ENCODE results near the gene ALDH1A3. TPM values are rescaled to one million over a fixed set of nuclear protein-coding genes. Genes with fewer than 3 reads are reported as not detected.

Gene ALDH1A3
- total and polyA plus RNA-seq, 7 experiments from 2014 or later: not detected

GRCh38 chr15:100937171-100937570 is 57.5 kb downstream of the ALDH1A3 start:
- H3K27ac ChIP-seq (ENCODE audit: low read depth, low read length): no peak overlapping the region
- H3K27ac Mint-ChIP-seq: no peak overlapping the region
- H3K36me3 Mint-ChIP-seq: no peaks in the 10 kb centered on the region
- CTCF ChIA-PET: no interaction called here
- ATAC-seq (no peak), DNase-seq (no peak)
- peaks cover 0 to 2% (median 0%) of the 10 kb centered on the region in 11 donors for H3K9me3 Mint-ChIP-seq
- no peaks in the 10 kb centered on the region for H3K27me3 ChIP-seq (ENCODE audit: control insufficient read depth in 2 of 2, insufficient read depth in 2 of 2, low read length in 2 of 2)
- intact Hi-C loops (cut with micrococcal nuclease): no loop called here
- H3K9me3 ChIP-seq (ENCODE audit: control insufficient read depth in 2 of 3, low read length in 3 of 3): no peaks in the 10 kb centered on the region
- peaks cover 0 to 5% (median 3%) of the 10 kb centered on the region in 5 donors for H3K27me3 Mint-ChIP-seq
- H3K4me3 Mint-ChIP-seq: no peak overlapping the region
- POLR2A ChIA-PET: interaction anchor here (0.6 kb wide), 1 partner anchor 43 kb away, joined by 3 read pairs; no protein-coding TSS in a partner anchor
- H3K4me1 ChIP-seq (ENCODE audit: control insufficient read depth in 2 of 2, insufficient read depth in 2 of 2, low read length in 2 of 2): no peaks in the 10 kb centered on the region
- H3K4me1 Mint-ChIP-seq: peaks cover 0 to 1% (median 0%) of the 10 kb centered on the region in 7 donors
- H3K36me3 ChIP-seq (ENCODE audit: control insufficient read depth in 2 of 3, insufficient read depth in 3 of 3, low read length in 3 of 3): no peaks in the 10 kb centered on the region
- H3K4me3 ChIP-seq (ENCODE audit: low read length): no peak overlapping the region

DNA sequence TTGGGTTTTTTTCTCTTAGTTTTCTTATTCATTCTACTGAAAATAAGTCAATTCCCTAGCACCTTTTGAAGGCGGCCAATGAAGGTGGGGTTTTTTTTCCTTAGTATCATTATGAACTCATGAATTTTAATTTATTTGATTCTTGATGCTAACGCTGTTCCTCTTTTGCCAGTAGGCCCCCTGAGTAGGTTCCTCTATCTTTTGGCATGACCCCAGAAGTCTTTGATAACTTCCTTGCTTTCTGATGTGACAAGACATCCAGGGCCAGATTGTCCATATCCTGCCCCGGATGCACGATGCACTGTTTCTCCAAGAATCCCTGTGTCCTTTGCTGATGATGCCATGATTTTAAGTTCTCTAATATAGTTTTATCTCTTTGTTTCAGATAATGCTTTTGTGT is 60.2 kb downstream of the ALDH1A3 start:
- no peak for DNase-seq
- no peak overlapping the region for H3K4me3 ChIP-seq (ENCODE audit: low read length)
- no peak for ATAC-seq
- H3K27me3 Mint-ChIP-seq: peaks cover 0 to 3% (median 0%) of the 10 kb centered on the region in 5 donors
- H3K36me3 Mint-ChIP-seq: no peaks in the 10 kb centered on the region
- H3K27ac Mint-ChIP-seq: no peak overlapping the region
- ChIA-PET CTCF (no interaction called here), POLR2A (no interaction called here)
- H3K36me3 ChIP-seq (ENCODE audit: control insufficient read depth in 2 of 3, insufficient read depth in 3 of 3, low read length in 3 of 3): no peaks in the 10 kb centered on the region
- peaks cover 0 to 1% (median 0%) of the 10 kb centered on the region in 7 donors for H3K4me1 Mint-ChIP-seq
- H3K27me3 ChIP-seq (ENCODE audit: control insufficient read depth in 2 of 2, insufficient read depth in 2 of 2, low read length in 2 of 2): no peaks in the 10 kb centered on the region
- no peak overlapping the region for H3K4me3 Mint-ChIP-seq
- no peaks in the 10 kb centered on the region for H3K9me3 ChIP-seq (ENCODE audit: control insufficient read depth in 2 of 3, low read length in 3 of 3)
- H3K27ac ChIP-seq (ENCODE audit: low read depth, low read length): no peak overlapping the region
- intact Hi-C loops (cut with micrococcal nuclease): no loop called here
- no peaks in the 10 kb centered on the region for H3K9me3 Mint-ChIP-seq
- H3K4me1 ChIP-seq (ENCODE audit: control insufficient read depth in 2 of 2, insufficient read depth in 2 of 2, low read length in 2 of 2): no peaks in the 10 kb centered on the region

- H3K4me3 Mint-ChIP-seq: no peak overlapping the region
- ATAC-seq (peak; percentile 88), DNase-seq (no peak)
- no peaks in the 10 kb centered on the region for H3K27me3 ChIP-seq (ENCODE audit: control insufficient read depth in 2 of 2, insufficient read depth in 2 of 2, low read length in 2 of 2)
- peaks cover 0 to 1% (median 0%) of the 10 kb centered on the region in 7 donors for H3K4me1 Mint-ChIP-seq
- no peaks in the 10 kb centered on the region for H3K36me3 ChIP-seq (ENCODE audit: control insufficient read depth in 2 of 3, insufficient read depth in 3 of 3, low read length in 3 of 3)
- H3K4me1 ChIP-seq (ENCODE audit: control insufficient read depth in 2 of 2, insufficient read depth in 2 of 2, low read length in 2 of 2): no peaks in the 10 kb centered on the region
- H3K27ac ChIP-seq (ENCODE audit: low read depth, low read length): no peak overlapping the region
- H3K36me3 Mint-ChIP-seq: no peaks in the 10 kb centered on the region
- H3K4me3 ChIP-seq (ENCODE audit: low read length): no peak overlapping the region
- no peaks in the 10 kb centered on the region for H3K9me3 Mint-ChIP-seq
- CTCF ChIA-PET: no interaction called here
- intact Hi-C loops (cut with micrococcal nuclease): no loop called here
- H3K27me3 Mint-ChIP-seq: no peaks in the 10 kb centered on the region
- H3K9me3 ChIP-seq (ENCODE audit: control insufficient read depth in 2 of 3, low read length in 3 of 3): no peaks in the 10 kb centered on the region
- H3K27ac Mint-ChIP-seq: no peak overlapping the region
- POLR2A ChIA-PET: no interaction called here
These were observed 61.2 kb downstream of the ALDH1A3 start for GRCh38 chr15:100940767-100941379.

GRCh38 chr15:100941536-100941935 is 61.9 kb downstream of the ALDH1A3 start:
- H3K27me3 Mint-ChIP-seq: peaks cover 0 to 3% (median 0%) of the 10 kb centered on the region in 5 donors
- Histone ChIP-seq H3K27ac (ENCODE audit: low read depth, low read length) (no peak overlapping the region), H3K36me3 (ENCODE audit: control insufficient read depth in 2 of 3, insufficient read depth in 3 of 3, low read length in 3 of 3) (no peaks in the 10 kb centered on the region), H3K4me1 (ENCODE audit: control insufficient read depth in 2 of 2, insufficient read depth in 2 of 2, low read length in 2 of 2) (no peaks in the 10 kb centered on the region), H3K9me3 (ENCODE audit: control insufficient read depth in 2 of 3, low read length in 3 of 3) (no peaks in the 10 kb centered on the region), H3K4me3 (ENCODE audit: low read length) (no peak overlapping the region), H3K27me3 (ENCODE audit: control insufficient read depth in 2 of 2, insufficient read depth in 2 of 2, low read length in 2 of 2) (no peaks in the 10 kb centered on the region)
- ChIA-PET CTCF (no interaction called here), POLR2A (no interaction called here)
- H3K27ac Mint-ChIP-seq: no peak overlapping the region
- no peak for DNase-seq
- peak; percentile 65 for ATAC-seq
- no peaks in the 10 kb centered on the region for H3K36me3 Mint-ChIP-seq
- no peaks in the 10 kb centered on the region for H3K9me3 Mint-ChIP-seq
- no peak overlapping the region for H3K4me3 Mint-ChIP-seq
- intact Hi-C loops (cut with micrococcal nuclease): no loop called here
- peaks cover 0 to 1% (median 0%) of the 10 kb centered on the region in 7 donors for H3K4me1 Mint-ChIP-seq

DNA sequence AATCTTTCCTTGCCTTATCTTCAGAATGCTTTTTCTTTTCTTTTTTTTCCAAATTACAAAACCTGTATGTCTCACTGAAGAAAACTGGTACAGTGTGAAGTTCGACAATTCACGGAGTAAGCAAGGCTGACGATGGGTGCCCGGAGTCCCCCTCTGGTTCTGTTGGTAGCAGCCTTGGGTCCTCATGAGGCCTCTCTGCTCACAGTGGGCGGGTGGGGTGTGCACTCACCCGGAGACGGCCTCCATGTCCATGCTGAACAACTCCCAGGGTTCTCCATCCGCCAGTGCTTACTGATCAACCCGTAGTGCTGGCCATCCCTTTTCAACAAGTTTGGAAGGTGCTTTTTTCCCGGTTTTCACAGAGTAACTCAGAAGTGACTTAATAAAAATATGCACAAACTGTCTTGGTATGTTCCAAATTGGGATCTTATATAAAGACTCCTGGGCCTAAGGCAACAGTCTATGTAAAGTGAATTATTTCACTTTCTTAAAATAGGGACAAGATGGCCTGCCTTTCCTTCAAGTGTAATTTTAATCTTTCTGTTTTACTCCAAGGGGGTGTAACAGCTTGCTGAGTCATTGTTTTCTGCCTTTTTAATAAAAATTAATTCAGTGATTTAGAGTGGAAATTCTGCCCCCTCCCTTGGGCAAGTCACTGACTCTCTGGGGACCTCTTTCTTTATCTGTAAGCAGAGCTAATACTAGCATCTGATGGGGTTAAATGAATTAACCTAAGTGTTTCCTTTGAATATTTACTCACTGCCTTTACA is 63.2 kb downstream of the ALDH1A3 start:
- no peaks in the 10 kb centered on the region for H3K36me3 Mint-ChIP-seq
- DNase-seq (no peak), ATAC-seq (no peak)
- Histone ChIP-seq H3K4me1 (ENCODE audit: control insufficient read depth in 2 of 2, insufficient read depth in 2 of 2, low read length in 2 of 2) (no peaks in the 10 kb centered on the region), H3K9me3 (ENCODE audit: control insufficient read depth in 2 of 3, low read length in 3 of 3) (no peaks in the 10 kb centered on the region), H3K27ac (ENCODE audit: low read depth, low read length) (no peak overlapping the region), H3K4me3 (ENCODE audit: low read length) (no peak overlapping the region), H3K36me3 (ENCODE audit: control insufficient read depth in 2 of 3, insufficient read depth in 3 of 3, low read length in 3 of 3) (no peaks in the 10 kb centered on the region), H3K27me3 (ENCODE audit: control insufficient read depth in 2 of 2, insufficient read depth in 2 of 2, low read length in 2 of 2) (no peaks in the 10 kb centered on the region)
- no peak overlapping the region for H3K4me3 Mint-ChIP-seq
- peaks cover 0 to 1% (median 0%) of the 10 kb centered on the region in 7 donors for H3K4me1 Mint-ChIP-seq
- H3K27me3 Mint-ChIP-seq: peaks cover 0 to 8% (median 5%) of the 10 kb centered on the region in 5 donors
- POLR2A ChIA-PET: no interaction called here
- H3K27ac Mint-ChIP-seq: no peak overlapping the region
- no peaks in the 10 kb centered on the region for H3K9me3 Mint-ChIP-seq
- intact Hi-C loops (cut with micrococcal nuclease): no loop called here
- CTCF ChIA-PET: interaction anchor here (0.7 kb wide), 2 partner anchors 8 to 79 kb away, joined by 4 read pairs; no protein-coding TSS in a partner anchor

- H3K27me3 ChIP-seq (ENCODE audit: control insufficient read depth in 2 of 2, insufficient read depth in 2 of 2, low read length in 2 of 2): no peaks in the 10 kb centered on the region
- ChIA-PET CTCF (no interaction called here), POLR2A (interaction anchor here (0.6 kb wide), 1 partner anchor 1040 kb away, joined by 3 read pairs; no protein-coding TSS in a partner anchor)
- no peak overlapping the region for H3K27ac ChIP-seq (ENCODE audit: low read depth, low read length)
- H3K9me3 ChIP-seq (ENCODE audit: control insufficient read depth in 2 of 3, low read length in 3 of 3): no peaks in the 10 kb centered on the region
- Mint-ChIP-seq H3K36me3 (no peaks in the 10 kb centered on the region), H3K4me3 (no peak overlapping the region), H3K9me3 (no peaks in the 10 kb centered on the region), H3K27ac (no peak overlapping the region), H3K4me1 (peaks cover 0 to 1% (median 0%) of the 10 kb centered on the region in 7 donors), H3K27me3 (peaks cover 2 to 19% (median 12%) of the 10 kb centered on the region in 5 donors)
- DNase-seq: no peak
- H3K4me3 ChIP-seq (ENCODE audit: low read length): no peak overlapping the region
- no peaks in the 10 kb centered on the region for H3K4me1 ChIP-seq (ENCODE audit: control insufficient read depth in 2 of 2, insufficient read depth in 2 of 2, low read length in 2 of 2)
- intact Hi-C loops (cut with micrococcal nuclease): no loop called here
- no peaks in the 10 kb centered on the region for H3K36me3 ChIP-seq (ENCODE audit: control insufficient read depth in 2 of 3, insufficient read depth in 3 of 3, low read length in 3 of 3)
- no peak for ATAC-seq
These were observed 64.7 kb downstream of the ALDH1A3 start for GRCh38 chr15:100944244-100944895.

All from naive thymus-derived CD4-positive, alpha-beta T cell (primary cell).